Measurements from ENCODE around the gene MGST2. TPM values are rescaled to one million over a fixed set of nuclear protein-coding genes. Genes with fewer than 3 reads are reported as not detected.

MGST2 gene
- total RNA-seq, 1 donor from 2014 or later: 0.71 TPM

DNA sequence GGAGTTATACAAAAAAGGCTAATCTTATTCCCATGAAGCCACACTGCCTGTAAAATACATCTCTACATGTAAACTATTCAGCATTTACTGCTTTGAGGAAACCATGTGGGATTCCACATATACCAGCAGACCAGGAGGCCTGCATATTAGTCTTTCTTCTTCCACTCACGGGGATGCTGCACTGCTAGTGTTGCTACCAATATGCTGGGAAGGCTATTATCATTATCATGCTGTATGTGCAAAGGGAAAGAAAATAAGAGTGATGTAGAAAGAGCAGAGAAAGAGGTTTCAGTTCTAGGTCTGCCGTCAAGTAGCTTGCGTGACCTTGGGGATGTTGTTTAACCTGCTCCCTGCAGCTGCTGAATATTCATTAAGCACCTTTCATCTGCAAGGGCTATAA lies 61.0 kb downstream of the MGST2 start:
- H3K27me3 Mint-ChIP-seq: no peaks in the 10 kb centered on the region
- intact Hi-C loops (cut with micrococcal nuclease): no loop called here
- CTCF ChIA-PET: no interaction called here

DNA sequence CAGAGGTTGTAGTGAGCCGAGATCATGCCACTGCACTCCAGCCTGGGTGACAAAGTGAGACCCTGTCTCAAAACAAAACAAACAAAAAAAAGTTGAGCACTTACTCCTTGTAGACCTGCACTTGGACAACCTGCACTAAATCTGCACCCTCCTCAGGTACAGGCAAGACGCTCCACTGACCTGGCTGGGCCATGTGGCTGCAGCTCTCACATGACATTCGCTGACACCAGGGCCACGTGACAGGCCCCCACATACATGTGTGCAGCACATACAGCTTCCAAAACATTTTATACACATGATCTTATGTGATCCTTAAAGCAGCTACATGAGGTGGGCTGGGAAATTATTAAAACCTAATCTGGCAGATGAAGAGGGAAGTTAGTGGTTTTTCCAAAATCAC lies 62.5 kb downstream of the MGST2 start:
- Mint-ChIP-seq H3K27ac (no peak overlapping the region), H3K27me3 (peaks cover 7% of the 10 kb centered on the region)
- intact Hi-C loops (cut with micrococcal nuclease): no loop called here

More for the DNA sequence above, 61.0 kb downstream of the MGST2 start:
- POLR2A ChIA-PET: no interaction called here
- Mint-ChIP-seq H3K9me3 (no peaks in the 10 kb centered on the region), H3K27ac (no peak overlapping the region), H3K36me3 (ENCODE audit: low read depth) (no peaks in the 10 kb centered on the region), H3K4me3 (no peak overlapping the region), H3K4me1 (no peaks in the 10 kb centered on the region)
- DNase-seq: no peak
- TF ChIP-seq, protein P1, sequence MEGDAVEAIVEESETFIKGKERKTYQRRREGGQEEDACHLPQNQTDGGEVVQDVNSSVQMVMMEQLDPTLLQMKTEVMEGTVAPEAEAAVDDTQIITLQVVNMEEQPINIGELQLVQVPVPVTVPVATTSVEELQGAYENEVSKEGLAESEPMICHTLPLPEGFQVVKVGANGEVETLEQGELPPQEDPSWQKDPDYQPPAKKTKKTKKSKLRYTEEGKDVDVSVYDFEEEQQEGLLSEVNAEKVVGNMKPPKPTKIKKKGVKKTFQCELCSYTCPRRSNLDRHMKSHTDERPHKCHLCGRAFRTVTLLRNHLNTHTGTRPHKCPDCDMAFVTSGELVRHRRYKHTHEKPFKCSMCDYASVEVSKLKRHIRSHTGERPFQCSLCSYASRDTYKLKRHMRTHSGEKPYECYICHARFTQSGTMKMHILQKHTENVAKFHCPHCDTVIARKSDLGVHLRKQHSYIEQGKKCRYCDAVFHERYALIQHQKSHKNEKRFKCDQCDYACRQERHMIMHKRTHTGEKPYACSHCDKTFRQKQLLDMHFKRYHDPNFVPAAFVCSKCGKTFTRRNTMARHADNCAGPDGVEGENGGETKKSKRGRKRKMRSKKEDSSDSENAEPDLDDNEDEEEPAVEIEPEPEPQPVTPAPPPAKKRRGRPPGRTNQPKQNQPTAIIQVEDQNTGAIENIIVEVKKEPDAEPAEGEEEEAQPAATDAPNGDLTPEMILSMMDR (IDR thresholded peaks at IDR 0.05): no peak
- ATAC-seq (ENCODE audit: low read depth): no peak

DNA sequence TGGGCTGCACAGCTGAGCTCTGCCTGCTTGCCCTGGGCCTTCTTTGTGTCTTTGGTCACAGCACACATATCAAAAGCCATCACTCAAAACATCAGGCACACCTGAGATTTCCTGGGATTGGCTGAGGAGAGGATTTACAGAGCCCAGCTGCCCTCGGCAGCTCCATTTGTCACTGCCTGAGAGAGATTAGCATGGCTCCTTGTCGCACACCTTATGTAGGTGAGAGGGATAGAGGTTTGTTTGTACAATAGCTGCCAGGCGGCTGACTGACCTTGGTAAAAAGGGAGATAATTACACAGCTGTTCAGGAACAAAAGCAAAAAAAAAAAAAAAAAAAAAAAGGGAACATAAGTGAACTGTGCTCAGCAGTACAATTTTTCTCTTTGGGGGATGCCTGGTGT lies 63.2 kb downstream of the MGST2 start:
- no peak for ATAC-seq (ENCODE audit: low read depth)
- CTCF ChIA-PET: no interaction called here
- no peak overlapping the region for H3K4me3 Mint-ChIP-seq

More for the DNA sequence above, 62.5 kb downstream of the MGST2 start:
- Mint-ChIP-seq H3K4me1 (no peaks in the 10 kb centered on the region), H3K9me3 (no peaks in the 10 kb centered on the region), H3K36me3 (ENCODE audit: low read depth) (no peaks in the 10 kb centered on the region), H3K4me3 (no peak overlapping the region)
- ChIA-PET POLR2A (interaction anchor here (0.6 kb wide), 1 partner anchor 478 kb away, joined by 14 read pairs; no protein-coding TSS in a partner anchor), CTCF (no interaction called here)
- DNase-seq: no peak
- TF ChIP-seq, protein P1 (IDR thresholded peaks at IDR 0.05): no peak
- no peak for ATAC-seq (ENCODE audit: low read depth)

DNA sequence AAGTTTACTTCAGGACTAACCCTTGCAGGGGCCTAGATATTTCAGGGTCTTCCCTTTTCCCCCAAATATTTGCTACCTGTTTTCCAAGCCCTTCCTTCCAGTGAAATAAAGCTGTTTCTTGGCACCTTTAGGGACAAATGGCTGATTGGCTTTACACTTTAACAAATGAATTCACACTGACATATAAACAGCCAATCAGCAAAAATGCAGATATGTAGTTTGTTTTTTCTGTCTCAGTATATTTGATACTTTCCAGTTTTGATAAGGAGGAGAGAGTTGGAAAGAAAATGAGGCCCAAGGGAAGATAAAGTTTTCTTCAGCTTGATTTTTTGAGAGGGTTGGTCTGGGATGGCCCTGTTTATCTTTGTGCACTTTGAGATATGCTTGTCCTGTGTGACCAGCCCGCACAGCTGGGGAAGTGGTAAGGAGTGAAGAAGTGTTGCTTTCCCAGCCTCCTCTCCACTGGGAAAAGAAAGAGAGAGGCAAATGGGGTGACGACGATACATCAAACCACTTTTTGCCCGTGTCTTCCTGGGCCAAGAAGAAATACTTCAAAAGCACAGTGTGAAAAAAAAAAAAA lies 67.5 kb downstream of the MGST2 start:
- Mint-ChIP-seq H3K9me3 (no peaks in the 10 kb centered on the region), H3K27ac (no peak overlapping the region), H3K36me3 (ENCODE audit: low read depth) (no peaks in the 10 kb centered on the region), H3K4me1 (peaks cover 15% of the 10 kb centered on the region), H3K27me3 (peaks cover 13% of the 10 kb centered on the region), H3K4me3 (no peak overlapping the region)
- POLR2A ChIA-PET: no interaction called here
- DNase-seq (no peak), ATAC-seq (ENCODE audit: low read depth) (no peak)
- TF ChIP-seq, protein P1 (IDR thresholded peaks at IDR 0.05): no peak
- intact Hi-C loops (cut with micrococcal nuclease): no loop called here
- CTCF ChIA-PET: interaction anchor here (1.6 to 5.6 kb wide), 3 partner anchors 316 to 627 kb away, joined by 8 to 42 read pairs (median 8); no protein-coding TSS in a partner anchor

More for the DNA sequence above, 63.2 kb downstream of the MGST2 start:
- Mint-ChIP-seq H3K4me1 (no peaks in the 10 kb centered on the region), H3K9me3 (no peaks in the 10 kb centered on the region), H3K36me3 (ENCODE audit: low read depth) (no peaks in the 10 kb centered on the region), H3K27me3 (peaks cover 9% of the 10 kb centered on the region), H3K27ac (no peak overlapping the region)
- intact Hi-C loops (cut with micrococcal nuclease): no loop called here
- TF ChIP-seq, protein P1 (IDR thresholded peaks at IDR 0.05): no peak
- DNase-seq: no peak
- POLR2A ChIA-PET: no interaction called here

DNA sequence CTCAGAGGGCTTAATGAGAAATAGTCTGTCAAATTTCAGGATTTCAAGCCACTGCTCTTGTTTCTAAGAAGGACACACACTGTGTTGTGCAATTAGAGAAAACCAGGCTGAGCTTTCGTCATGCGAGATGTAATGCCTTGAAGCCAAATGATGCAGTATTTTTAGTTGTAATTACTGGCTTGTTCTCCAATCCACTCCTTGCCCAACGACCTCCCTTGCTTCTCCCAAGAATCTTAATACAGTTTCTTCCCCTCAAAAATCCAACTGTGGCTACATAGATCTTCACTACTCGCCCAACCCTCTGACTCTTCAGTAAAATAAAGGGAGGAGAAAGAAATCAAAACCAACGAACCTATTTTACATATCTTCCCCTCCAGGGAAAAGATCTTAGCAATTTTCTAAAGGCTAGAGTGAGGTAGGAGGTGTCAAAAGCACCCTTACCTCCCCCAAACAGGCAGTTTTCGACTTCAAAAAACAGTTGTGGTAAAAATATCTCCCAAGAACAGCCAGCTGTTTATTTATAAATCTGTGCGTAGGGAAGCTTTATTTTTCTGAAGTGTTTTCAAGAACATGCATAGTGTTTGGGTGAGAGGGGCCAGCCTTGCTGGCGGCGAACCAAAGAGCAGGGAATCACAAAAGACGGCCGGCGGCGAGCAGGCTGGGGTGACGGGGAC lies 68.7 kb downstream of the MGST2 start:
- Mint-ChIP-seq H3K4me3 (peak overlapping the region; percentile 76), H3K9me3 (no peaks in the 10 kb centered on the region), H3K27ac (peak overlapping the region; percentile 14), H3K4me1 (peaks cover 15% of the 10 kb centered on the region), H3K27me3 (peaks cover 13% of the 10 kb centered on the region), H3K36me3 (ENCODE audit: low read depth) (no peaks in the 10 kb centered on the region)
- ATAC-seq (ENCODE audit: low read depth): no peak
- DNase-seq: no peak
- intact Hi-C loops (cut with micrococcal nuclease): loop anchor here (1.0 to 2.0 kb wide), 3 partner anchors 318 to 592 kb away; no protein-coding TSS in a partner anchor
- TF ChIP-seq, protein P1 (IDR thresholded peaks at IDR 0.05): no peak
- ChIA-PET POLR2A (no interaction called here), CTCF (interaction anchor here (0.7 to 5.6 kb wide), 7 partner anchors 315 to 875 kb away, joined by 3 to 42 read pairs (median 4); no protein-coding TSS in a partner anchor)
